GM19452 (cell line): Measurements from ENCODE around the gene SLC24A3.

ENCODE experiments used
- ATAC-seq: cut with Tn5 transposase; IDR thresholded peaks from one replicate; pipeline ENCODE4 v1.9.1; 2021; ENCODE audit not compliant: unreplicated experiment

Gene SLC24A3

DNA sequence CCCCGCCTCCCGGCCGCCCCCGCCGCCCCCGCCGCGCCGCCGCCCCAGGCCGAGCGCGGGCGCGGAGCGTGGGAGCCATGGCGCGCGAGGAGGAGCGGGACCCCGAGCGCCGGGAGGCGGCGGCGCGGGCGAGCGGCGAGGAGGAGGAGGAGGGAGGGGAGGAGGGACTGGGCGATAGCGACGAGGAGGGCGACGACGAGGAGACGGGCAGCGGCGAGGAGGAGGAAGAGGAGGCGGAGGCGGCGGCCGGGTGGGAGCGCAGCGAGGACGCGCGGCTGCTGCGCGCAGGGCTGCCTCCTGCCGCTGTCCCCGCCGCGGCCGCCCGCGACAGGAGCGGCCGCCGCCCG lies at the start of gene SLC24A3:
TSS of gene SLC24A3 (plus strand) at position 174 of the 347 bp plus-strand sequence.
- no peak for ATAC-seq

DNA sequence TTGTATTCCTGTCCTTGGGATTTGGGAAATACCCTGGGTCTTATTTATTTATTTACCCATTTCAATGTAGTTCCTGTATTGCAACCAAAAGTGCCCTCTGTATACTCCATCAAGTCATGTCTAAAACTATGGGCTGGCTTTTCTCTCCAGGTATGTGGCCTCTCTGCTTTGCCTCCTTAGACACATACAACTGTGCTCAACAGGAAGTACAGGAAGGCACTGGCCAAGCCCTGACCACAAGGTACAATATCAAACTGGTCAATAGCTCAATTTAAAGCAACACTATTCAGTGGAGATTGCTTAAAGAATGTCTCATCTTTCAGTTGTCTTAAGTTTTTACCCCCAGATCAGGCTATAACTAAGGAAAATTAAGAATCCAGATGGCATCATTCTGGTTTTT lies 42.3 kb upstream of the SLC24A3 start:
- ATAC-seq = no peak

DNA sequence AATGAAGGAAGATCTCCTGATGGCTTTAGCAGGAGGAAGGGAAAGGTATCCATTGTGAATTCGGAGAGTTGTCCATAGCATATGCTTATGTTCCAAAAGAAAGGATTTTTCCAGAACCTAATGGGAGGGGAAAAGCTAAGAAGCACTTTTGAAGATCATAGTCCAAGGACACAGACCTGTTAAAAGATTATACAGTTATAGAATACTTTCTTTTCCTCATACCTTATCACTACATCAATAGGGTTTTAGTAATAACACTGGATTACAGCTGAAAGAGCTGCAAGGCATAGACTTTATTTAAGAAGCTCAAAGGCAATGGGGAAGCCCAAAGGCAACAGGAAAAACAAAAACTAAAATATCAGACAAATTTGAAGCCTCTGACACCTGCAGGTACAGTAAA lies 39.8 kb upstream of the SLC24A3 start:
- no peak for ATAC-seq

DNA sequence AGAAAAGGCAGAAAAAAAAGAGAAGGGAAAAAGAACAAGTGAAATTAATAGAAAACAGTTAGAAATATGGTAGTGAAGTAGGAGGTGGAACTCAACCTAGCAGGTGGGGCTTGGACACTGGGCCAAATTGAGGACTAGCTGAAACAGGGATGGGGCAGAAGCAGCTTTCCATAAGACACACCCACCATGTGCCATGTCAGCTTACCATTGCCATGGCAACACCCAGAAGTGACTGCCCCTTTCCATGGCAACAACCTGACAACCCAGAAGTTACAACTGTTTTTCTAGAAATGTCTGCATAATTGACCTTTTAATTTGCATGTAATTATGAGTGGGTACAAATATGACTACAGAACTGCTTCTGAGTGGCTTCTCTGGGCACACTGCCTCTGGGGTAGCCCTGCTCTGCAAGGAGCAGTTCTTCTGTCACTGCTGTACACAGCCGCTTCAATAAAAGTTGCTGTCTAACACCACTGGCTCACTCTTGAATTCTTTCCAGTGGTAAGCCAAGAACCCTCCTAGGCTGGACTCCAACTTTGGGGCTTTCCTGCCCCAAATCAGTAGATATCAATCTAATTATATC lies 35.9 kb upstream of the SLC24A3 start:
- no peak for ATAC-seq

DNA sequence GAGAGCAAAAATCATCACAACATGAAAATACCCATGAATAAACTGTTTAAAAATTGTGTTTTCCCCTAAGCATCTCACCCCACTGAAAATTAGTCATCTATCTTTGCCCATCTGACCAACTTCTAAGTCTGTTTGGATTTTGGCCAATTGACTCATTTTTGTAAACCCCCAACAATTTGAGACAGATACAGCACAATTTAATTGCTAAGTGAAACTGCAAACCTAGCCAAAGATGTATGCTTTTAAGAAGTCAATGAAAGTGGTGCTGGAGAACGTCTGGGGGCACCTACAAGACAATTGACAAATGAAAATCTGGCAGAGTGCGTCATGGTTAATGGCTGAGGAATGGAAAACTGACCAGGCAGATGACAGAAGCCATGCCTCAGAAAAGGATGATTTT lies 30.9 kb upstream of the SLC24A3 start:
- ATAC-seq = no peak

DNA sequence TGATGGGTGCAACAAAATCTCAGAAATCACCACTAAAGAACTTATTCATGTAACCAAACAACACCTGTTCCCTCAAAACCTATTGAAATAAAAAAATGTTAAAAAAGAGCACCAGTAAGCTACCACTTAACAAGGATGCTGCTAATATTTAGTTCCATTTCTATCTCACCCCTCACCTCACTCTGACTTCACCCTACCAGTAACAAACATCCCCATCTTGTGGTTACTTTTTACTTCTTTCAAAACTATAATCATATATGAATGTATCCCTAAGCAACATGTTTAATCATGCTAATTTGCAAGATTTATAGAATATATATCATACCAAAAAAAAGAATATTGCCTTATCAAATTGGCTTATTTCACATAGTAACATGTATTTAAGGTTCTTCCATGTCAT lies 27.4 kb upstream of the SLC24A3 start:
- no peak for ATAC-seq

DNA sequence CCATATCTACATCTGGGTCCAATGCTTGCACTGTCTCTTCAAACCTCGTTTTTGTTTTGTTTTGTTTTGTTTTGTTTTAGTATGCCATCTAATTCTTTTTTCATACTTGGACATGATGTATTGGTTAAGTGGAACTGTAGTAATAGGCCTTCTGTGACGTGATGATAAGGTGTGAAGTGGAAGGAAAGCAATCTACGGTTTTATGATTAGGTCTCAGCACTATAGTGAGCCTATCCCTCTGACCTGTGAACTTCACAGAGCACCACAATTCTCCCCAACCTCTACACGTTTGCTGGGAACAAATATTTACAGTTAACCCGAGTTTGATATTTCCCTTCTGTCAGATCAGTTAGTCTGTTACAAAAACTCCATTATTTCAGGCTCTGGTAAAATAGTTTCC lies 19.1 kb upstream of the SLC24A3 start:
- no peak for ATAC-seq

DNA sequence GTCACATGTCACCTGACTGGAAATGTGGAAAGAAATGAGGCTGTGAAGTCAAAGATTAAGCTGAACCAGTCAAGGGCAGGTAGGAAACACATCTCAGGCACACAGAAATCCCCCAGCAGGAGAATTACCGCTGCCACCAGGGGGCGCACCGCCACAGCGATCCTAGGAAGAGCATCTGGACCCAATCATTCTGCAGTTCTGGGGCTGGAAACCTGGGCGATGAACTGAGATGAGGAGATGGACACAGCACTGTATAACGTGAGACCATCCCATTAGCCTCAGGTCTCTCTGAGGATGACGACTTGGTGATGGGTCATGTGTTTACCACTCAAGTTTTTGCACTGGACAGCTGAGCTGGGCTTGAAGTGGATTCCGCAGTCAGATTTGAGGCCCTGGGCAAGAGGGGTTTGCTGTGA lies 6.5 kb upstream of the SLC24A3 start:
- ATAC-seq = no peak

DNA sequence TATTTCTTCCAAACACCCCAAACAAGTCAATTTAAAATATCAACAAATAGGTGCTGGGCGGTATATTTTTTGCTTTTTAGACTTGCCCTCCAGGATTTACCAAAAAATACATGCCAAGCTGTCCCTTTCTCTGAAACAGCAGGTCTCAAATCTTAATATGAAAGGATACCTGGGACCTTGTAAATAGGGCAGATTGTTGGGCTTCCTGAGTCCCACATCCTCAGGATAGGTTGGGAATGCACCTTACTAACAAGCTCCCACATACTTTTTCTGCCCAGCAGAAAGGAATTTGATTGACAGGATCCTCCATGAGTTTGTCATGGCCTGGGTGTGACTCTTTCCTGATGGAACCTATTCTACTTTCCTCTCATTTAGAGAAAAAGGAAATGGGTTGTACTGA lies 4.9 kb upstream of the SLC24A3 start:
- ATAC-seq = no peak

DNA sequence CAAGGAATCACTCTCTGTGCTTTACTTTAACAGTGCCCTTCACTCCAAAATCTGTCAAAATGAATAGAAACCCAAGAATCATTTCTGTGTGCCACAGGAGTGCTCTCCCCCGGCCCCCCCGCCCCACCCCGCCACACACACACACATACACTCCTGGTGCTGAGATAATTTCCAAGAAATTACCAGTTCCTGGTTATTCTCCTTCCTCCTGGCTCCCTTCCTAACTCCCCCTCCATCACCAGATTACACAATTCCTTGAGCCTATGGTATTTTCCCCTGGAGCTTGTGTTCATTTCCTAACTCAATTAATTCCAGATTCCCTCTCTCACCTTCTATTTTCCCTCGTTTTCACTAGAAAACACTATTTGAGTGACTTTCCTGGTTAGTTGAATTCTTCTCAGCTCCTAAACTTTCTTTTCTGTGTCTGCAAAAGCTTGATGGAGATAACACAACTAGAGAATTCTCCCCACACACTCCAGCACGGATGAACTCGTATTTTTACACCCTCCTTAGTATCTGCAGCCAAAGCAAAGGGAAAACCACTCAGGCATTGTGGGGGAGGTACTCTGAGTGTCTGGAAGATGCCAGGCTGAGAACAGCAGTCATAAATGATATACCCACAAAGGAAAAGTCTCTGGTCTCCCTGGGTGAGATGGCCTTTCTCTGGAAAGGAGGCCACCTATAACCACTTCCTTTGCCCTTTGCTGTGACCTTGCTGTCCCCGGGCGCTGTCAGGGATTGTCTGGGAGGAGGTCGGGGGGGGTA lies 1.9 kb upstream of the SLC24A3 start:
- ATAC-seq = no peak

DNA sequence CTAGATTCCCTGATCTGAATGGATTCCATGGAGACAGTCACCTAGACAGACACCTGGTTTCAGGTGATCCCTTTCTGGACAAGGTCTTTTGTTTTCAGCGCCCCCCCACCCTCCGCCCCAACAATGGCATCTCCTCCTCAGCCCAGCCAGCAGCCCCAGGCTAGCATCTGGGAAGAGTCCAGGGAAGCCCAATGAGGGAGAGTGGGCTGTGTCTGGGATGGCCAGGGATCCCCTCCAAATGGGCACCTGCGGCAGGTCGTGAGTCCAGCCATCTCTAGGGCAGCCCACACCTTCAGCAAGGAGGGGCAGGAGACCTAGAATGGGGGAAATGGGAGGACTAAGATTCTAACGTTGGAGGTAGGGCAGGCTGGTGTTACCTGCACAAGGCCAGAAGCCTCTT lies 1.2 kb upstream of the SLC24A3 start:
- no peak for ATAC-seq

DNA sequence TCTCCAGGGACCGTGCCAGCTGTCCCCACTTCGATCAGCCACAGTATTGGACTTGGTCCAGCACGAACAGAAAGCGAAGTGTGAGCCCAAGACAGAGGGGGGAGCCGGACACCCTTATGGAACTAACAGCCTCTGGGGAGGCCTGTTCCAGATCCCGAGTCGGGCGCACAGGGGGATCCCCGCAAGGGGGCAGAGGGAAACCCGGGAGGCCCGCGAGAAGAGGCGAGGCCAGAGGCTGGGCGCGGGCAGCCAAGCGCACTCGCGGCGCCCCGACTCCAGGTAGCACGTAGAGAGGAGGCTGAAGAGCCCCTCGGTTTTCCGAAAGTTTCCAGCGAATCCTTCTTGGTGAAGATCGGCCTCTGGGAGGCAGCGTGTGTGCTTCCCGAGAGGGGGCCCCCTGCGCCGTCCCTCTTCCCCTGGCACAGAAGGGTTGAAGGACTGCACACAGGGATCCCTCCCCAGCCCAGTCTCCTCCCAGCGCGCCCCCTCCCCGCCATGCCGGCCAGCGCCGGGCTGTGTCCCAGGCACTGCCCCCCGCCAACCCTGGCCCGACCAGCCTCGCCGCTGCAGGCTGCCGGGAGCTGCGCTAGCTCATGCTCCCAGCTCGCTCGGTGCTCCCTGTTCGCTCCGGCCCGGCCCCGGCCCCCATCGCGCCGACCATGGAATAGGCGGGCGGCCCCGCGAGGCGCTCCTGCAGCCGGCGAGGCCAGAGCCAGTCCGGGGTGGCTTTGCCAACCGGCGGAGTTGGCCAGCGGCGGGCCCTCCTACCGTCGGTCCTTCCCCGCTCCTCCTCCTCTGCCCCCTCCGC lies 577 bp upstream of the SLC24A3 start:
- ATAC-seq = no peak

DNA sequence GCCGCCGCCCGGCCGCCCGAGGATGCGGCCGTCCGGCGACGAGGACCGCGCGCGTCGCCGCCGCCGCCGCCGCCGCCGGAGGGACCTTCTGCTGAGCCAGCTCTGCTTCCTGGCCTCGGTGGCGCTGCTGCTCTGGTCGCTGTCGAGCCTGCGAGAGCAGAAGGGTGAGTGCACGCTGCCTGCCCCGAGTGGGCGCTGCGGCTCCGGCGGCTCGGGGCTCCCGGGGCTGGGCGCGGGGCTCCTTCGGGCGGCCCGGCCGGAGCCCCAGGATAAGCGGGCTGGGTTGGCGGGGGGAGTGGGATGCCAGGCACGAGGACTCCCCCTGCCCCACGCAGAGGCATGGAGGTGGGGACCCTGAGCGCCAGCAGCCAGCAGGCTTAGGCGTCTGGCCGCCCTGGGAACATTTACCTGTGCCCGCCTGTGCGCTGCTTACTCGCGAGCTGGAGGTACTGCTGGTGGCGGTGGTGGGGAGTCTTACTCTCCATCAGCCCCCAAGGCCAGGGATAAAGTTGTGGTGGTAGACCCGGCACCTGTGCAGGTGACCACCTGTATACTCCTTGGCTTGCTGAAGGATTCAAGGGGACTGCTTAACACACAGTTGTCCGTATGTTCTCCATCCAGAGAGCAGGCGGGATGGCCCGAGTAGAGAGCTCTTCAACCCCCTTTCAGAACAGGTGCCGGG lies 520 bp downstream of the SLC24A3 start:
- ATAC-seq = no peak

DNA sequence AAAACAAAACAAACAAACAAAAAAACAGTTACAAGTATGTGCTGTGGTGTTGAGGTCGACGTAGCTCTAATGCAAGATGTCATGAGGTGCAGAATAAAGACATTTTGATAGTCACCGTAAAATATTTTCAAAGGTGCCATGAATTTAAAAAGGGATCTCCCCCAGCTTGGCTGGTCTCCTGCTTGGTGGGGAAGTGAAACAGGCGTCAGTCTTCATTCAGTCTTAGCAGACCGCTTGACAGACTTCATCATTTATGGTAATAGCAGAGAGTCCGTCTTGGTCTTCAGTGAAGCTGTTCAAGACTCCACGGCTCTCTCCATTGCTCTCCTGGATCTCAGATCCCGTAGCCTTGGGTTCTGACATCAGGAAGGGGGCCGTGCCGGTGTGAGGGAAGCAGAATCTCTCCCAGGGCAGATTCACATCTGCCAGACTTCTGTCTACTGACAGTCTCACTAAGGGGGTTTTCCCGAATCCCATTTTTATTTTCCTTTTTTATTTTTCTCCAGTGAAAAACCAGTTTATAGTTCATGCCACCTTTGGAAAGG lies 1.6 kb downstream of the SLC24A3 start:
- no peak for ATAC-seq

DNA sequence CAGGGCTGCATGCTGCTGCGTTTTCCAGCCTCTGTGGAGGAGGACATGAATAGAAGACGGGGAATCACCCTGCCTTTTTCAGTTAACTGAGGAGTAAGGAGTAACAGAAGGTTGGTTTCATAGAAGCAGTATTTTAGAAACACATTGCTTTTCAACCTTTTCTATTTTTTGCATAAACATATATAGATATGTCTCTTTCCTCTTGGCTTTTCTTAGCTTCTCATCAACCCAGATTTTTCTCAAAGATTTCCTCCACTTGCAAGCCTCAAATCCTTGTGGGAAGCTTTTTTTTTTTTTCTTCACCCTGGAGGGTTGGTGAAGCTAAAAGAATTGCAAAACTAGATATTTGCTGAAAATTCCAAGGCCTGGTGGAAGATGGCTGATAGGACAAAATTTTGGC lies 6.0 kb downstream of the SLC24A3 start:
- ATAC-seq = no peak

DNA sequence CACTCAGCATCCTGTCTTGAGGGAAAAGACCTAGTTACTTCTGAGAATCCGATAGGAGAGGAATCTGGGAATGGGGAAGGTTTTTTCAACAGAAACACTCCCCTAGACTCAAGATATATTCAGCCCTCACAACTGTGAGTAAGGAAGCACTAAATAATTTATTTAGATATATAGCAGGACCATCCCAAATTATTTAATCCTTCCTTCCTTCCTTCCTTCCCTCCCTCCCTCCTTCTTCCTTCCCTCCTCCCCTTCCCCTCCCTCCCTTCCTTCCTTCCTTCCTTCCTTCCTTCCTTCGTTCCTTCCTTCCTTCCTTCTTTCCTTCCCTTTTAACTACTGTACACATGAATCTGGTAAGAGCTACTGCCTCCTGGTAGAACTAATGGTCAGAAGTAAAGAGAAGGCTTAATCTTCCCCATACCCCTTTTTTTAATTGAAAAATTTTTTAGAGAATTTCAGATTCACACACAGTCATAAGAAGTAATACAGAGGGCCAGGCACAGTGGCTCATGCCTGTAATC lies 10.1 kb downstream of the SLC24A3 start:
- ATAC-seq = no peak

DNA sequence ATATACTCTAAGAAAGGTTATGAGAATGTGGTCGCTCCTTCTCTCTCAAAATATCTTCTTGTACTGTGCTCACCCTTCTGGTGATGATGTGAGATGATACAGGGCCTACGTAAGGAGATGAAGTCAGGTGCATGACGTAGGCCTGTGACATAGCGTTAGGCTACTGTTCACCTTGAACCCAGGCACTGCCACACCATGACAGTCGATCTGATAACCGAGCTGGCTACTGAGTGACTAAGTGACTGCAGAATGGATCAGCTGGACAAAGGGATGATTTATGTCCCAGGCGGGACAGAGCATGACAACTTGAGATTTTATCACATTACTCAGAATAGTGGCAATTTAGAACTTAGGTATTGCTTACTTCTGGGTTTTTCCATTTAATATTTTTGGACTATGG lies 11.2 kb downstream of the SLC24A3 start:
- no peak for ATAC-seq

DNA sequence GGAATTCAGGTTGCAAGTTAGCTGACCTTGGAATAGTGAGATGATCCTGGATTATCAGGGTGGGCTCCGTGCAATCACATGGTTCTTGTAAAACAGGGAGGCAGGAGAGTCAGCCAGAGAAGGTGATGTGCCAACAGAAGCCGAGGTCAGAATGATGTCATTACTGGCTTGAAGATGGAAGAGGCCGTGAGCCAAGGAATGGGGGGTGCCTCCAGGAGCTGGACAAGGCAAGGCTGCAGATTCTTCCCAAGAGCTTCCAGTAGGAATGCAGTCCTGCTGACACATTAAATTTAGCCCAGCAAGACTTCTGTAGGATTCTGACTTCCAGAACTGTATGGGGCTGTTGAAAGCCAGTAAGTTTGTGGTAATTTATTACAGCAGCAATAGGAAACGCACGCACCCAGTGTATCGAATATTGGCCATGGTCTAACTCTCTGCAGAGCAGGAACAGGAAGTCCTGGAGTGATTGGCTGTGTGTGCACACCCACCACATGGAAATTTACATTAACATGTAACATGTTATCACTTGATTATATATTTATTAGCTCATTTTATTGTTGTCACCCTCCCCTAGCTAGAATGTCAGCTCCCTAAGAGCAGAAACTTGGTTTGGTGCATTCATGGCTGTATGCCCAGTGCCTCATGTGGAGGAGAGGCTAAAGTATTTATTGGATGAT lies 19.1 kb downstream of the SLC24A3 start:
- ATAC-seq = no peak

DNA sequence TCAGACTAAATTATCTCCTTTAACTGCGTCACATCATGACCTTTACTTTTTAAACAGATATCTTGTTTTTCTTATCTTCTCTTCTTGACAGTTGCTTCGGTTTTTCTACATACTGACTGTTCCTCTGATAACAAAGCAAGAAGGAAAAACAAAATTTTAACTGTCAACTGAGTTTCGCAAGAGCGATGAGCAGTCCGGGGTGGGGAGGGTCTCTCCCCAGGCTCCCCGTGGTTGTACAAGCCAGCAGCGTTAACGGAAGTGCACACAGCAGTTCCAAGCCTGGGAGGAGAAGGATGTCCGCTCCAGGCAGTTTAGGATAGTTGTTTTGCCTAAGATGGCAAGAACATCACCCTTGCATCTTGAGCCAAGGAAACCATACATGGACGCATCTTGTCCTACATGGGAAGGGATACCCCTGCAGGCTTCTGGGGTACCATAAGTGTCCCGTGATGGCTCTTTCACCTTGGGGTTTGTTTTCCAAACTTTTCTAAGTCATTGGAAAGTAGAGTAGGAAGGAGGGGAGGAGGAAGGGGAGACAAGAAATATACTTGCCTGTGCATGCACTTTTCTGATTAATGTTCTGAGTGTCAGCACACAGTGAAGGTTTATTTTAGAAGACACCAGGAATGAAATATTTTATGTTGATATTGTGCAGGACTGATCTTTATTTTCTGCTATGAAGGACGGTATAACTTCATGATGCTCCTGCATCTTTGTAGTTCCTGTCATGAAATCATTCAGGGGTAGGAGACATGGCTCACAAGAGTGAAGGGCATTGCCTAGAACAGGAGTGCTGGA lies 20.8 kb downstream of the SLC24A3 start:
- ATAC-seq = no peak
